Measurements from ENCODE around the gene SMARCA2.

DNA sequence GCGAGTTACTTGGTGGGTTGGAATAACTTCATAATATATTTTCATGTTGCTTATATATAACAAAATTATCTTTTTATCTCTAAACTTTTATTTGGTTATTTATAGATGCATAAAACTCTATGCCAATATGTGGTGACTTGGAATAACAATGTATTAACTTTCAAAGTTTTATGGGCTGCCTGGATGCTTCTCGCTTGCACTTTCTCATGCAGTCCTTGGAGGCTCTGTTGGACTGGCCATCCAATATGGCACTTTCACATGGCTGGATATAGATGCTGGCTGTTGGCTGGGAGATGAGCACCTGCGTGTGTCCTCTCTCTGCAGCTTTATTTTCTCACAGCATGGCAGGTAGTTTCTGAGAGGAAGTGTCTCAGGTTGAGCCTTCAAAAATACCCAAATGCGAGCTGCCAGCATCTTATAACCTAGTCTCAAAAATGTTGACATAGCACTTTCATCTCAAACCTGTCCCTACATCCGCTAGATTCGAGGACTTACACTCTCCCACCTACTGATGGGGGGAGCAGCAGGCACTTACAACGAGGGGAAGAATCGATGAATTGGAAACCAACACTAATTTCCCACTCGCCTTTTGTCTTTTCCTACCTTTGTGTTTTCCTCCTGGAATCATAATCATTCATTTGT, 48.3 kb upstream of the SMARCA2 start:
- no peak for TF ChIP-seq POLR2A (IDR thresholded peaks at IDR 0.05)
- TF ChIP-seq, protein P1, sequence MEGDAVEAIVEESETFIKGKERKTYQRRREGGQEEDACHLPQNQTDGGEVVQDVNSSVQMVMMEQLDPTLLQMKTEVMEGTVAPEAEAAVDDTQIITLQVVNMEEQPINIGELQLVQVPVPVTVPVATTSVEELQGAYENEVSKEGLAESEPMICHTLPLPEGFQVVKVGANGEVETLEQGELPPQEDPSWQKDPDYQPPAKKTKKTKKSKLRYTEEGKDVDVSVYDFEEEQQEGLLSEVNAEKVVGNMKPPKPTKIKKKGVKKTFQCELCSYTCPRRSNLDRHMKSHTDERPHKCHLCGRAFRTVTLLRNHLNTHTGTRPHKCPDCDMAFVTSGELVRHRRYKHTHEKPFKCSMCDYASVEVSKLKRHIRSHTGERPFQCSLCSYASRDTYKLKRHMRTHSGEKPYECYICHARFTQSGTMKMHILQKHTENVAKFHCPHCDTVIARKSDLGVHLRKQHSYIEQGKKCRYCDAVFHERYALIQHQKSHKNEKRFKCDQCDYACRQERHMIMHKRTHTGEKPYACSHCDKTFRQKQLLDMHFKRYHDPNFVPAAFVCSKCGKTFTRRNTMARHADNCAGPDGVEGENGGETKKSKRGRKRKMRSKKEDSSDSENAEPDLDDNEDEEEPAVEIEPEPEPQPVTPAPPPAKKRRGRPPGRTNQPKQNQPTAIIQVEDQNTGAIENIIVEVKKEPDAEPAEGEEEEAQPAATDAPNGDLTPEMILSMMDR (IDR thresholded peaks at IDR 0.05), result no peak

Data from adrenal gland (tissue), 5 donors.